ENCODE data around the gene BICC1. TPM values are rescaled to one million over a fixed set of nuclear protein-coding genes. Genes with fewer than 3 reads are reported as not detected.

BICC1 gene
- total and polyA plus RNA-seq, 2 of the 8 experiments (the other 6 are each of a cell fraction or from before 2014, with no cell fraction given): 0.20 to 0.73 TPM

DNA sequence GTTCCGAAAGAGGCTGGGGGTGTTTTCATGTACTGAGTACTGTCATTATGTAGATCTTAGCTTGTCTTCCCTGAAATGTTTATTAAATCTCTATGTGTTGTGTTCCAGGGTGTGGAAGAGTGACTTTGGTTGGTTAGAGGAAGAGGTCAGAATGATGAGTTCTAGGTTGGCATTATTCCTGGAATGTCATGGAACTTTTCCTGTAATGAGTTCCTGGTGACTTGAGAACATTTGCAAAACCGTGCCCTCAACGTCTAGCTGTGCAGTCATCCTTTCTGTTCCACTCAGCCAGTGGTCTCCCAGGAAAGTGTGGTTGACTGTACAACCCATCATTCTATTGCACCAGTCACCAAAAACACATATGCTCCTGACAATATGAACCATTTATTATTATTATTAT lies 129.6 kb downstream of the BICC1 start:
- CTCF ChIA-PET (ENCODE audit: partially characterized antibody): no interaction called here
- Histone ChIP-seq H2BK20ac (ENCODE audit: low read length) (no peak overlapping the region), H3K4me1 (replicated peaks in 1 of 4; ENCODE audit: control insufficient read depth in 3 of 4, insufficient read depth in 4 of 4, low read length in 3 of 4) (peaks cover 0 to 2% (median 0%) of the 10 kb centered on the region in 4 experiments; a peak in 2 of 7 replicates), H3K14ac (ENCODE audit: insufficient read length) (no peak overlapping the region), H4K5ac (ENCODE audit: insufficient read length, low read depth, low read length) (no peak overlapping the region), H4K20me1 (replicated peaks in 1 of 2; ENCODE audit: control insufficient read depth in 1 of 2, insufficient read depth in 2 of 2, low read length in 2 of 2) (no peaks in the 10 kb centered on the region), H3K9me3 (ENCODE audit: insufficient read depth in 2 of 2, low read depth in 1 of 2, low read length in 1 of 2) (no peaks in the 10 kb centered on the region), H3K9ac (replicated peaks in 1 of 4; ENCODE audit: extremely low read depth in 1 of 4, low read depth in 3 of 4, low read length in 3 of 4) (no peak overlapping the region), H2AK5ac (ENCODE audit: low read depth, low read length) (no peak overlapping the region), H3K4ac (replicated peaks; ENCODE audit: insufficient read length, low read depth, low read length) (no peak overlapping the region), H3K4me2 (ENCODE audit: insufficient read depth in 1 of 2, low read depth in 2 of 2, low read length in 2 of 2) (no peak overlapping the region), H2BK120ac (replicated peaks; ENCODE audit: low read depth, low read length) (no peak overlapping the region), H2BK15ac (ENCODE audit: low read length) (no peak overlapping the region), H3K23ac (ENCODE audit: insufficient read length) (no peak overlapping the region), H3K27ac (ENCODE audit: low read depth, low read length) (no peak overlapping the region), H3K79me2 (ENCODE audit: control insufficient read depth in 1 of 2, insufficient read depth in 2 of 2, low read length in 2 of 2) (no peaks in the 10 kb centered on the region), H3K4me3 (ENCODE audit: extremely low read depth in 1 of 4, insufficient read depth in 2 of 4, low read depth in 3 of 4, low read length in 4 of 4) (no peak overlapping the region), H4K91ac (replicated peaks; ENCODE audit: insufficient read length, low read length) (no peak overlapping the region), H4K8ac (ENCODE audit: extremely low read depth, insufficient read depth, low read length) (no peak overlapping the region), H3K36me3 (ENCODE audit: control insufficient read depth in 2 of 4, insufficient read depth in 4 of 4, low read length in 3 of 4) (no peaks in the 10 kb centered on the region), H3K56ac (replicated peaks; ENCODE audit: insufficient read length, low read depth, low read length) (no peak overlapping the region), H3K18ac (ENCODE audit: extremely low read depth, low read length) (no peak overlapping the region), H2BK5ac (ENCODE audit: low read depth, low read length) (no peak overlapping the region), H3K27me3 (replicated peaks in 1 of 4; ENCODE audit: control insufficient read depth in 3 of 4, extremely low read depth in 1 of 4, insufficient read depth in 3 of 4, low read length in 3 of 4) (no peaks in the 10 kb centered on the region), H2BK12ac (ENCODE audit: low read depth, low read length) (no peak overlapping the region), H2AFZ (ENCODE audit: low read length) (no peak overlapping the region), H3K23me2 (ENCODE audit: low read depth, low read length) (no peaks in the 10 kb centered on the region), H3K79me1 (ENCODE audit: low read depth, low read length) (no peaks in the 10 kb centered on the region)
- POLR2A ChIA-PET (ENCODE audit: partially characterized antibody): no interaction called here
- 96% methylated on average over 3 of the region's 3 CpGs; no CpG with 5 or more reads in 1 of the 2 experiments for WGBS, 2 experiments (ENCODE audit: extremely low coverage in 1 of 2, insufficient coverage in 1 of 2, insufficient read length in 1 of 2, insufficient replicate concordance in 2 of 2, low coverage in 1 of 2, low lambda C conversion rate in 2 of 2, missing lambda C conversion rate in 1 of 2)
- FAIRE-seq (no peak), DNase-seq (ENCODE audit: low read depth in 1 of 2, low spot score in 2 of 2) (no peak)
- TF ChIP-seq TBP (IDR thresholded peaks at IDR 0.05; ENCODE audit: low read depth, low read length) (no peak), SIN3A (conservative IDR thresholded peaks at IDR 0.05 in 1 of 2, IDR thresholded peaks at IDR 0.05 in 1 of 2; ENCODE audit: low read depth in 1 of 2, low read length in 2 of 2) (no peak), GTF2F1 (IDR thresholded peaks at IDR 0.05; ENCODE audit: borderline replicate concordance, low read depth, low read length) (no peak), RFX5 (IDR thresholded peaks at IDR 0.05; ENCODE audit: borderline replicate concordance, low read depth, low read length) (no peak), RXRA (IDR thresholded peaks at IDR 0.05; ENCODE audit: insufficient read depth, low read depth, low read length) (no peak), POLR2A (IDR thresholded peaks at IDR 0.05; ENCODE audit: control extremely low read depth in 1 of 2, low read depth in 2 of 2, low read length in 2 of 2) (no peak), MAFK (IDR thresholded peaks at IDR 0.05; ENCODE audit: low read depth, low read length) (no peak), RBBP5 (IDR thresholded peaks at IDR 0.05; ENCODE audit: borderline replicate concordance, low read depth, low read length) (no peak), BACH1 (IDR thresholded peaks at IDR 0.05; ENCODE audit: low read length) (no peak), NANOG (IDR thresholded peaks at IDR 0.05; ENCODE audit: insufficient read depth, low read depth, low read length, poor library complexity, severe bottlenecking) (no peak), POU5F1 (IDR thresholded peaks at IDR 0.05; ENCODE audit: low read depth, low read length) (no peak), RNF2 (IDR thresholded peaks at IDR 0.05; ENCODE audit: borderline replicate concordance, low read depth, low read length, missing control alignments, poor library complexity, severe bottlenecking) (no peak)
- TF ChIP-seq, protein P1, sequence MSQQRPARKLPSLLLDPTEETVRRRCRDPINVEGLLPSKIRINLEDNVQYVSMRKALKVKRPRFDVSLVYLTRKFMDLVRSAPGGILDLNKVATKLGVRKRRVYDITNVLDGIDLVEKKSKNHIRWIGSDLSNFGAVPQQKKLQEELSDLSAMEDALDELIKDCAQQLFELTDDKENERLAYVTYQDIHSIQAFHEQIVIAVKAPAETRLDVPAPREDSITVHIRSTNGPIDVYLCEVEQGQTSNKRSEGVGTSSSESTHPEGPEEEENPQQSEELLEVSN (IDR thresholded peaks at IDR 0.05): no peak
- TF ChIP-seq, protein P2, sequence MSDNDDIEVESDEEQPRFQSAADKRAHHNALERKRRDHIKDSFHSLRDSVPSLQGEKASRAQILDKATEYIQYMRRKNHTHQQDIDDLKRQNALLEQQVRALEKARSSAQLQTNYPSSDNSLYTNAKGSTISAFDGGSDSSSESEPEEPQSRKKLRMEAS (IDR thresholded peaks at IDR 0.05): no peak
